GM19397 (cell line): Measurements from ENCODE around the gene PSG3.
"Not testable (repeated sequence)": the region's sequence is repeated elsewhere in the genome, so short reads cannot be mapped to it uniquely, and the experiment has no call there.

Experiments
- ATAC-seq: cut with Tn5 transposase; IDR thresholded peaks from one replicate; pipeline ENCODE4 v1.9.1; 2021; ENCODE audit warnings: mild to moderate bottlenecking, moderate library complexity; ENCODE audit not compliant: unreplicated experiment

The PSG3 gene

DNA sequence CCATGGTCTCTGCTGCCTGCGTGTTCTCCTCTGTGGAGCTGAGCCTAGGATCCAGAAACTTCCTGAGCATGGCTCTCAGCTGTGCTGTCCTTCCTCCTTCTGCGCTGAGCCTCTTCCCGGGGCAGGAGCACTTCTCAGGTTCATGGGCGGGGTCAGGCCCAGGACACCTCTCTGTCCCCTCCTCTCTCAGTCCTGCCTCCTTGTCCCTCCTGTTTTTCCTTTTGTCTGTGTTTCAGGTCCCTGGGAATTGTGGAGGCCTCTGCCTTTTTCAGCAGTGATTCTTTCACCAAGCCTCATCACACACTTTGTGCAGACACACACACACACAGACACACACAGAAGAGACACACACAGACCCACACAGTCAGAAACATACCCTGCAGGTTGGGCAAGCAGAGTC is at the start of gene PSG3:
TSS of gene PSG3 (minus strand) at position 101 of the 400 bp plus-strand sequence. CDS start at position 4, 97 bp downstream.
- not testable (repeated sequence) for ATAC-seq

DNA sequence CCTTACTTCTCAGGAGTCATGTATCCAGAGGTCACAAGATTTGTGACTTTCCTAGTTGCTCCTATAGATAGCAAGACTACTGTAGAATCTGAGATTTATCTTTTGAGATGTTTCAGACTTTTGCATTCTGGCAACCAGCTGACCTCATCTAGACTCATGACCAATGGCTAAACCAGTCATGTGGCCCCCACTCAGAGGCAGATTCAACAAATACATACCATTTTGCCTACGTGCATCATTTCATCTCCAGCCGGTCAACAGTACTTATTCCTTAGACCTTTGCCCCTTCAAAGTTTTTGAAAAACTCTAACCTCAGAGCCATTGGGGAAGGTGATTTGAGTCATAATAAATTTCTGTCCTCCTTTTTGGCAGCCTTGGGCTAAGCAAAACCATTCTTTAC is 48.5 kb upstream of the PSG3 start:
- ATAC-seq: not testable (repeated sequence)

DNA sequence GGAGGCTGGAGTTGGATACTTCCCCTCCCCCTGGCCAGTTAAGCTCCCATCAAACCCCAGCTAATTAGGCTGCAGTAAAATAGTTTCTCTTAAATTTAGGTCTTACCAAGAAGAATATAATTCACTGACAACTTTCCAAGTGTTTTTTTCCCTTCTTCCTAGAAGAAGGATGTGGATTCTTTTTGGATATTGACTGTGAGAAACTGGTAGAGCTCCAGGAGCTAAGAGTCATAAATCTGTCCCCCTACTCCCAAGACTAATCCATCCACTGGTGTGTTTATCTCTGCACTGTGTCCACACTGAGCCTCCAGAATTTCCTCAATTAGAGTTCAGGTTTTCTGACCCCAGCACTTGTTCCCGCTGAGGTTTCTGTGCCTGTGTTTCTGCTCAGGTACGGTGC is 47.5 kb upstream of the PSG3 start:
- ATAC-seq: not testable (repeated sequence)

DNA sequence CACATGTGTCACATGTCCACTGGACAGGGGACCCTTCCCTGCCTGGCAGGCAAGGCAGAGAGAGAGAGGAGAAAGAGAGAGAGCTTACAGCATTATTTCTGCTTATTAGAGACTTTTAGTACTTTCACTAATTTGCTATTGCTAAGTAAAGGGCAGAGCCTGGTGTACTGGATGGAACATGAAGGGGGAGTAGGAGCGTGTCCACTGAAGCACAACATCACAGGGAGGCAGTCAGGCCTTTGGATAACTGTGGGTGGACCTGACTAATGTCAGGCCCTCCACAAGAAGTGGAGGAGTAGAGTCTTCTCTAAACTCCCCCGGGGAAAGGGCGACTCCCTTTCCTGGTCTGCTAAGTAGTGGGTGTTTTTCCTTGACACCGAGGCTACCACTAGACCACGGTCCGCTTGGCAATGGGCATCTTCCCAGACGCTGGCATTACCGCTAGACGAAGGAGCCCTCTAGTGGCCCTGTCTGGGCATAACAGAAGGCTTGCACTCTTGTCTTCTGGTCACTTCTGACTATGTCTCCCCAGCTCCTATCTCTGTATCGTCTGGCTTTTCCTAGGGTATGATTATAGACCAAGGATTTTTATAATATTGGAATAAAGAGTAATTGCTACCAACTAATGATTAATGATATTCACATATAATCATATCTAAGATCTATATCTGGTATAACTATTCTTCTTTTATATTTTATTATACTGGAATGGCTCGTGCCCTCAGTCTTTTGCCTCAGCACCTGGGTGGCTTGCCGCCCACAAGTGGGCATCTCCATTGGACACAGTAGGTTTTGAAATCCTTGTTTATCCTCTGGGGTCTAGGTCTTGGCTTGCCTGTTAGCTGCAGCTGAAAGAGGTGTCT is 36.7 kb upstream of the PSG3 start:
- not testable (repeated sequence) for ATAC-seq

DNA sequence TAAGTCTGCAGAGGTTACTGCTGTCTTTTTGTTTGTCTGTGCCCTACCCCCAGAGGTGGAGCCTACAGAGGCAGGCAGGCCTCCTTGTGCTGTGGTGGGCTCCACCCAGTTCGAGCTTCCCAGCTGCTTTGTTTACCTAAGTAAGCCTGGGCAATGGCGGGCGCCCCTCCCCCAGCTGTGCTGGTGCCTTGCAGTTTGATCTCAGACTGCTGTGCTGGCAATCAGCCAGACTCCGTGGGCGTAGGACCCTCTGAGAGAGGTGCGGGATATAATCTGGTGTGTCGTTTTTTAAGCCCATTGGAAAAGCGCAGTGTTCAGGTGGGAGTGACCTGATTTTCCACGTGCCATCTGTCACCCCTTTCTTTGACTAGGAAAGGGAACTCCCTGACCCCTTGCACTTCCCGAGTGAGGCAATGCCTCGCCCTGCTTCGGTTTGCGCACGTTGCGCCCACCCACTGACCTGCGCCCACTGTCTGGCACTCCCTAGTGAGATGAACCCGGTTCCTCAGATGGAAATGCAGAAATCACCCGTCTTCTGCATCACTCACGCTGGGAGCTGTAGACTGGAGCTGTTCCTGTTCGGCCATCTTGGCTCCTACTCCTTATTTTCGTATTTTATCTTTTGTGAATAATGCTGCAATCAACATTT is 34.4 kb upstream of the PSG3 start:
- not testable (repeated sequence) for ATAC-seq

DNA sequence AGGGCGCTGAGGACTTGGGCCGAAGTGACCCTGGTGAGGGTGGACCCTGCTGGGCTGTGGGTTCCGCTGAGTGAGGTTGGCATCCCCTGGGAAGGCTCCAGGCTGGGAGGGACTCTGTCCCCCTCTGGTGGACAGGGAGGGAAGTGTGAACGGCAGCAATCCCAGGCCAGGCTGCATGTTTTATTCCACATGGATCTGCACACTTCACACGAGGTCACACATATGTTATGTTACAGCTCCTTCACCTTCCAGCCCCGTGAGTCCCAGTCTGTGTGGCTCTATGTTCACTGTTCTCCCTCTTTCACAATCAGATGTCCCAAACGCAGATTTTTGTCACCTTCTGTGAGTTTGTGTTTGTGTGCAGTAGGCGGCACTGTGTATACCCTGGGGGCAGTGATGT is 27.0 kb upstream of the PSG3 start:
- ATAC-seq: not testable (repeated sequence)

DNA sequence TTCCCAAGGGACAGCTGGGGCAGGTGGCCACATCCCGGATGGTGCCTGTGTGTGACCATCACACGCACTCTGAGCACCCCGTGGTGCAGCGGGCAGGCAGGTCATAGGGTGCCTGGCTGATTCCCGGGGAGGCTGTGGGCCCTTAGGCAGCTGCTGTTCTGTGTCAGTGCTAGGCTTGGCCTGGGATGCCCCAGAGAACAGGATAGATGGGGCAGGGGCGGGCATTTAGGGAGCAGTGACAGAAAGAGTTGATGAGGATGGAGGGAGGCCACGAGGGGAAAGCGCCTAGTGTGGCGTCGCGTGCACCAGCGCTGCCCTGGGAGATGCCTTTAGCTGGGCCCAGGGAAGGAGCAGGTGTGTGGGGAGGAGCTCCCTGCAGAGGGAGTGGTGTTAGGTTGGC is 26.6 kb upstream of the PSG3 start:
- ATAC-seq: not testable (repeated sequence)

DNA sequence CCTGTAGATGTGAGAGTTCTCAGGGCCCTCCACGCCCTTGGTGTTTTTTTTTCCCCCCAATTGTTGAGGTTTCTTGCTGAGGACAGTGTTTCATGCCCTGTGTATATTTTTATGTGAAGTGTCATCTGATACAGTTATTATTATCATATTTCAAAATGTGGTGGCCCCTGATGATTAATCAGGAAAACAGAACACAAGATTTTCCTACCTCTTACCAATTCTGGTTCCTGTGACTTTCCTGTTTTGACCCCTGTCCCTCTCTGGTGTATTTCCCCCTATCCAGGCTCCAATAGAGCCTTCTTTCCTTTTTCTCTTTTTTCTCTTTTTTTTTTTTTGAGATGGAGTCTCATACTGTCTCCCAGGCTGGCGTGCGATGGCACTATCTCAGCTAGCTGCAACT is 24.6 kb upstream of the PSG3 start:
- ATAC-seq: no peak

DNA sequence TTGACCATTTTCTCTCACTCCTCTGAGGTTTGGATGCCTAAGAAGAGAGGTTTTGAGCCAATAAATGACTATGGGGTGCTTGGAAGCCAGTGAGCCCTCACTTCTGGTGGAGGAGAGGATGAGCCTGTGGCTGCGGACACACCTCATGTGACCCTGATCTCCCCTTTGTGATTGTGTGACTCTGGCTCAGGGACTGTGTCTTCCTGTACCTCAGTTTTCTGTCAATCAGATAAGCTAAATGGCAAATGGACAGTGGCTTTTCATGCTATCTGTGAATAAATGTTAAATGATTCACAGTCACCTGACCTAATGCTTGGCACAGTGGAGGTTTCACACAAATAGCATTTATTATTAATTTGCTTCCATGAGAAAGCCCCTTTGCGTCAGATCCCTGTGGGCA is 22.5 kb upstream of the PSG3 start:
- ATAC-seq: no peak

DNA sequence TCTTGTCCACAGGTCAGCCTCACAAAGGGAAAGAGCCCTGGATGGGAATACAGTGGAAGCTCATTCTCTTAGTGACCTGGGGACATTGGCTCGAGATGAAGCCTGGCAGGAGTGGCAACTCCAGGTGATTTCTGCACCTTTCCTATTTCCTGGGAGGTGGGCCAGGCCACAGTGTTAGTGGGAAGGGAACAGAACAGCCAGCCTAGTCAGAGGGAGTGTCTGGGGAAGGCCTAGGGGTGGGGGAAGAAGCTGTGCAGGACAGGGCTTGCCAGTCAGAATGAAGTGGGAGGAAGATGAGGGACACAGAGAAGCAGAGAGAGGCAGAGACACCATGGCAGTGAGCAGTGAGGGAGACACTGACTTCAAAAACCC is 21.6 kb upstream of the PSG3 start:
- ATAC-seq: not testable (repeated sequence)

DNA sequence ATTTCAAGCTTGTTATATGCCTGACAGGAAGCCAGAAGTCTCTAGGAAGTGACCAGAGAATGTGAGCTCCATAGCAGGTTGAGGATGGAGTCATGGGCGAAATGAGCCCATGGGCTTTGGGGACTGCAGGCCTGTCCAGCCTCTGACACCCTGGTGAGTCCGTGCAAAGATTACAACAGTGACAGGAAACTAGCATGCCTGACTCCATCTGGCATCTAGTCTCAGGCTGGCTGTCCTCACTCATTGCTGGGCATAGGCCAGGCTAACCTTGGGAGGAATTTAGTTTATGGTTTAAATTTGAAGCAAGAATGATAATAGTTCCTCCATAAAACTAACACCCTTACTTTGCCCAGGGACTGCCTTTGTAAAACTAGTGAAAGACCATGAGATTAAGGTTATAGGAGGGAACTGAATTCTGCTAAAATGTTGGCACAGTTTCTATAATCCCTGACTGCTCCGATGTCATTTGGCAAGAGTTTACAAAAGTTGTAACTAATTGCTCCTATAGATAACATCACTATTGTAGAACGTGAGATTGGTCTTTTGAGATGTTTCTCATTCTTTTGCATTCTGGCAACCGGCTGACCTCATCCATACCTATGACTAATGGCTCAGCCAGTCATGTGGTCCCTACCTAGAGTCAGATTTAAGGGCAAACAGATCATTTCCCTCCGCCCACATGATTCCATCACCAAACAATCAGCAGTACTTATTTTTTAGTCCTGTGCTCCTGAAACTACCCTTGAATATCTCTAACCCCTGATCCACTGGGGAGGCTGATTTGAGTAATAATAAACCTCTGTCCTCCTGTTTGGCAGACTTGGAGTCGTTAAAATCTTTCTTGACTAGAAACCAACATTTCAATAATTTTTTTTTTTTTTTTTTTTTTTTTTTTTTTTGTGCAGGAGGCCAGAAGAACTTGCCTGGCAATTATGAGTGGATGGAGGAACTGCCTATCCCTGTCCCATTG is 21.0 kb upstream of the PSG3 start:
- not testable (repeated sequence) for ATAC-seq

DNA sequence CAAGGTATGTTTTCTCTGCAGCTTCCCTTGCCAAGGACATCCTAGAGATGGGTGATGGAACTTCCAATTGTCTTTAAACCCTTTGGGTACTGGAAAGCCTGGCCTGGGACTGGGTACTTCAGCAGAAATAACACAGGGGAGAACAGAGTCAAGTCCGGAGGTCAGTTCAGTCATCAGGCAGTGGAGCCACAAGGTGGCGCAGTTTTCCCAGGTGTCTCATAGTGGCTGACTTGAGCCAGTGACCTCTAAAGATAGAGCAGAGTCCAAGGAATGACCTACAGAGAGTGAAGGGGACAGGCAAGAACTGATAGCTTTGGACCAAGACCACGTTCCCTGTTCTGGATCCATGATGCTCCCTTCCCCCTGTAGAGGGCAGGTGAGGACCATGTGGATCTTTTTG is 18.4 kb upstream of the PSG3 start:
- ATAC-seq: not testable (repeated sequence)

DNA sequence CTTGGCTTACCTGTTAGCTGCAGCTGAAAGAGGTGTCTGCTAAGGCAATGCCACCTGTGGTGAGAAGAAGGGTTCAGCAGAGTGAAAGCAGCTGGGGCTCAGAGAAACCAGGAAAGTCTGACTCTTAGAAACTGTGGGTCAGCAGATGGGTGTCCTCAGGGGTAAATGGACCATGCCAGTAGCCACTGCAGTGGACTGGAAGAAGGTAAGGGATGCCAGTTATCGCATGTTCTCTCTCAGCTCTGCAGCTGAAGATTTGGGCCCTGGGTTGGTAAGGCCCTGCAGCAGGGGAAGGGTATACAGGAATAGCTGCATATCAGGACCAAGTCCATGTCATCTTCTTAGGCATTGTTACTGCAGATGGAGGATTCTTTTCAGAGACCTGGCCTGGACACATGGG is 12.0 kb upstream of the PSG3 start:
- ATAC-seq: not testable (repeated sequence)

DNA sequence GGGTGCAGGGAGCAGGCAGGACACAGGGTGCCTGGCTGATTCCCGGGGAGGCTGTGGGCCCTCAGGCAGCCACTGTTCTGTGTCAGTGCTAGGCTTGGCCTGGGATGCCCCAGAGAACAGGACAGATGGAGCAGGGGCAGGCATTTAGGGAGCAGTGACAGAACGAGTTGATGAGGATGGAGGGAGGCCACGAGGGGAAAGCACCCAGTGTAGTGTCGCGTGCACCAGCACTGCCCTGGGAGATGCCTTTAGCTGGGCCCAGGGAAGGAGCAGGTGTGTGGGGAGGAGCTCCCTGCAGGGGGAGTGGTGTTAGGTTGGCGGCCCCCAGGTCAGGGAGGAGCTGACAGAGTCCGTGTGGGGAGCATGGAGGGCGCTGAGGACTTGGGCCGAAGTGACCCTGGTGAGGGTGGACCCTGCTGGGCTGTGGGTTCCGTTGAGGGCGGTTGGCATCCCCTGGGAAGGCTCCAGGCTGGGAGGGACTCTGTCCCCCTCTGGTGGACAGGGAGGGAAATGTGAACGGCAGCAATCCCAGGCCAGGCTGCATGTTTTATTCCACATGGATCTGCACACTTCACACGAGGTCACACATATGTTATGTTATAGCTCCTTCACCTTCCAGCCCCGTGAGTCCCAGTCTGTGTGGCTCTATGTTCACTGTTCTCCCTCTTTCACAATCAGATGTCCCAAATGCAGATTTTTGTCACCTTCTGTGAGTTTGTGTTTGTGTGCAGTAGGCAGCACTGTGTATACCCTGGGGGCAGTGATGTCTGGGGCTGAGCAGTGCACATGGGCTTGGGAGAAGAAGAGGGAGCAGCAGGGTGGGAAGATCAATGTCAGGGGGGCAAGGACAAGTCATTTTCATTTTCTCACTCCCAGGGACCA is 1.7 kb upstream of the PSG3 start:
- not testable (repeated sequence) for ATAC-seq

DNA sequence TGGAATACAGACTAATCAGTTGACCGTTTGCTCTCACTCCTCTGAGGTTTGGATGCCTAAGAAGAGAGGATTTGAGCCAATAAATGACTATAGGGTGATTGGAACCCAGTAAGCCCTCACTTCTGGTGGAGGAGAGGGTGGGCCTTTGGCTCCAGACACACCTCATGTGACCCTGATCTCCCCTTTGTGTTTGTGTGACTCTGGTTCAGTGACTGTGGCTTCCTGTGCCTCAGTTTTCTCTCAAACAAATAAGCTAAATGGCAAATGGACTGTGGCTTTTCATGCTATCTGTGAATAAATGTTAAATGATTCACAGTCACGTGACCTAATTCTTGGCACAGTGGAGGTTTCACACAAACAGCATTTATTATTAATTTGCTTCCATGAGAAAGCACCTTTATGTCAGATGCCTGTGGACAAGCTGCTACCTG is 2.7 kb downstream of the PSG3 start:
- ATAC-seq: not testable (repeated sequence)

DNA sequence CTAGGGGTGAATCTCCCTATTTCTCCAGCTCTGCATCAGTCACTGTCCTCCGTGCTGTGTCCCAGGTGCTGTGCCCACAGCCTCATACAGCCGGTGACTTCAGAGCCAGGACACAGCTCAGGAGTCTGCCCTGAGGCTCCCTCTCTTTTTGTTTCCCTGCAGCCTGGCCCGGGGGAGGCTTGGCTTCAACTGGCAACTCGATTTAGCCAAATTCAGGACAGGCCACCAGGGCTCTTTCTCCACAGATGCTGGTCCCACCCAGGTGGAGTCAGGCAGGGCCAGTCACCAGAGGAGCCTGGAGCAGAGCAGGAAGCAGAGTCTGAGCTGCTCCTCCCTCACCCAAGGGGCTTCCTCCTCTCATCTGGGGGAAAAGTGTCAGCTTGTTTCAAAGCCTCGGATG is 11.9 kb downstream of the PSG3 start:
- ATAC-seq: not testable (repeated sequence)

DNA sequence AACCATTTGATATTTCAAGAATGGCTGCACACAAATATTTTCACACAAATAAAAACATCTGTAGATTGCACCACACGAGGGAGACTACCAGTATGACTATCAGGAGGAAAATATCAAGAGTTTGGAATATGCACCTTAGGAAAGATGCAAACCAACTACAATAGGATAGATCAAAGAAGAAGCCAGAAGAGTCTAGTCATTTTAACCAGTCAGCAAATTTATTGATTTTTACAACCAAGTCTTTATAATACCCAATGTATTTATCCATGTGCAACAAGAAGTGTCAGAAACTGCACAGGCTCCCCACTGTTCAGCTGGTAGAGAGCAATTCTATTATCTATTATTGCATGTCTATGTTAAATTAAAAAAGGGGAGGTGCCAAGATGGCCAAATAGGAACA is 26.3 kb downstream of the PSG3 start:
- ATAC-seq: not testable (repeated sequence)

DNA sequence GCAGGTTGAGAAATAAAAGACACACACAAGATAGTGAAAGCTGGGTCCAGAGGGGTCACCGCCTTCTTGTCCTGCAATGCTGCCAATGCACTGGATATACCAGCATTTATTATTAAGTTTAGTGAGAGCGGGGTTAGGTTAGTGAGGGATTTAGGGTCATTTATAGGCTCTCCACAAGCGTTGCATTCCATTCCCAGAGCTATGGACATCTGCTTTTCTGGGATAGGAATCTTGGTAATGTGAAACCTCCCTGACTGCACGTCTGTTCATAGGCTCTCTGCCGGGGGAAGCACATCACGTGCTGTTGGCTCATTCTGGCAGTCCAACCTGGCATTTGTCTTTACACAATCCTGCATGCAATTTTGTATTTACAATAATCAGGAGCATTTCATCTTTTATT is 27.5 kb downstream of the PSG3 start:
- ATAC-seq: not testable (repeated sequence)

DNA sequence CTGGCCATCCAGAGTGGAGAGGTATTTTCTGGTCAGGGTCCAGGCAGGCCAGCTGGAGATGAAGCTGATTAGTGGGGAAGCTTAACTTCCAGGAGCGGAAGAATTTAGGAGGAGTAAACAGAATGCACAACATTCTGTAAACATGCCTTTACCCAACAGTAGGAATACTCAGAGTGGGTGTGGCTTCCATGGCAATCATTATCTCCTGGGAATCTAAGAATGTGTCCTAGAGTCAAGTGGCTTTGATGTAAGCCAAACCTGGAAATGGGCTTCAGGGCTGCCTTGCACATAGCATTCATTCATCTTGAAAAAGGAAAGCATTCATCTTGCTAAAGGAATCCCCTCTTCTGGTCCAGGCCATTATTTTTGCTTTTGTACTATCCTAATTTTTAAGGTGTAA is 29.3 kb downstream of the PSG3 start:
- not testable (repeated sequence) for ATAC-seq

DNA sequence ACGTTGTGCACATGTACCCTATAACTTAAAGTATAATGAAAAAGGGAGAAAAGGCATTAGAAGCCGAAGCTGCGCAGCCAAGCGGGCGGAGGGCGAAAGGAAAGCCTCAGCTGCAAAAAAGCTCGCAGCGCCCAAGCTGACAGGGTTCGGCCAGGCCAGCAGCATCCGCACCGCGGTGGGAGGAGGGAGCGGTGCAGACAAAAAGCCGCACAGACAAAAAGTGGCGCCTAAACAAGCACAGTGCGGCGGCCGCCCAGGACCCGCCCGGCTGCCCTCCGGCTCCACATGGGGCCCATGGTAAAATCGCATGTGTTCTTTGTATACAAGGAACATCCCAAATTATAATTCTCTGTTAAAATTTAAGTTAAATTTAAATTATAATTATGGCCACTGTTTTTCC is 42.4 kb downstream of the PSG3 start:
- ATAC-seq: no peak
